Measurements from ENCODE around the gene PLCL2.

PLCL2 gene

DNA sequence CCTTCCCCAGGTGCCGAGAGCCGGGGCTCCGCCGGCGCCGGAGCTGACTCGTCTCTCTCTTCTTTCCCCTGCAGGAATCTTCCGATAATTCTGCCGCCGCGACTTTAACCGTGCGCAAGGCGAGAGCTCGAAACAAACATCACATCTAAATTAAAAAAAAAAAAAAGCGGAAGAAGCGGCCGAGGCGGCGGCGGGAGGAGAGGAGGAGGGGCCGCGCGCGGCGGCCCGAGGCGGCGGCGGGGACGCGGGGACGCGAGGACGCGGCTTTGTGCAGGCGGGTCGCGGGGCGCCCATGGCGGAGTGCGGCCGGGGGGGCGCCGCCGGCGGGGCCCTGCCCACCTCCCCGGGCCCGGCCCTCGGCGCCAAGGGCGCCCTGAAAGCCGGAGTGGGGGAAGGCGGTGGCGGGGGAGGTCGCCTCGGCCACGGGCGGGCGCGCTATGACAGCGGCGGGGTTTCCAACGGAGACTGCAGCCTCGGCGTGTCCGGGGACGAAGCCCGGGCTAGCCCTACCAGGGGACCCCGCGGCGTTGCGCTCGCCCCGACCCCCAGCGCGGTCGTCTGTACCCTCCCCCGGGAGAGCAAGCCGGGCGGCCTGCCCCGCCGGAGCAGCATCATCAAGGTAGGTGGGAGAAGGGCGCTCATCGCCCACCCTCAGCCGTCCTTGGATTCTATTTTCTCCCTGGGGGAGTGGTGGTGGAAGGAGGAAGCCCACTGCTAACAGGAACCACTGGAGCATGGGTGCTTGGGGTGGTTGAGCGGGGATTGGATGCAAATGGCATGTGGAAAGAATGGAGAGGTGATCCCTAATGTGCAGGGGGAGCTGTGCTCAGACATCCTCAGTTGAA, at the start of gene PLCL2:
PLCL2 (plus strand) TSS at position 208 of the 845 bp plus-strand sequence; CDS start at position 293, 85 bp downstream.
- peak in 1 of 2 donors; percentile 41 for DNase-seq

DNA sequence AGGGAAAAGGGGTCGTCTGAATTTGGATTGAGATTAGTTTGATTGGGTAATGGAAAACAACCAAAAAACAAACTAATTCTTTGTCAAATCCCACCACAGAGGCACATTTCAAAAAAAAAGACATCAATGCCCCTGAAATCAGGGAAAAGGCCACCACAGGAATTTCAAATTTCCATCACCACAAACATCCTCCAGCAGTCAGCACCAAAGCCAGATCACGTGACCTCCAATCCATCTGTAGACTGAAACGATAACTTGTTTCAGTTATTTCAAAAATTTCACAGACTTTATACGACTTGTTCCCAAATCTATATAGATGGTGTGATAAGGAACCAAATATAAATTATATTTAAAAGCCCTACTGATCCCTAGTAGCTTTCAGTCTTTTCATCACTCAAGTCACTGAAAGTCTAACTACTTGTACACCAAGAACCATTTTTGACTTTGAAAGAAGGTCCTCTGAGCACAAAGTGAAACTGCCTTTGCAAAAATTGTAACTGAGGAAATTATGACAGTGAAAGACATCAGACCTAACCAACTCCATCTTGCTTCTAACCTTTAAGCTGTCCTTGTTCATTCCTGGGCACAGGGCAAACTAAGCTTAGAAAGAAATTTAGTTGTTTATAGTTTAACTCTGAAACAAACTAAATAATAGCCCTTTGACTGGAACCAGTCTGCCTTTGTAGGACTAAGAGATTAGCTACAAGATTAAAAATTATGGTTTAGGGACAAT, 48.1 kb upstream of the PLCL2 start:
- no peak for DNase-seq

GRCh38 chr3:16837602-16838001, 47.2 kb upstream of the PLCL2 start:
- no peak for DNase-seq

GRCh38 chr3:16838561-16838960, 46.2 kb upstream of the PLCL2 start:
- DNase-seq = no peak

- no peak for DNase-seq
Observed at GRCh38 chr3:16839271-16840100, 45.3 kb upstream of the PLCL2 start.

- DNase-seq = no peak
Observed at GRCh38 chr3:16840101-16840424, 44.7 kb upstream of the PLCL2 start.

DNA sequence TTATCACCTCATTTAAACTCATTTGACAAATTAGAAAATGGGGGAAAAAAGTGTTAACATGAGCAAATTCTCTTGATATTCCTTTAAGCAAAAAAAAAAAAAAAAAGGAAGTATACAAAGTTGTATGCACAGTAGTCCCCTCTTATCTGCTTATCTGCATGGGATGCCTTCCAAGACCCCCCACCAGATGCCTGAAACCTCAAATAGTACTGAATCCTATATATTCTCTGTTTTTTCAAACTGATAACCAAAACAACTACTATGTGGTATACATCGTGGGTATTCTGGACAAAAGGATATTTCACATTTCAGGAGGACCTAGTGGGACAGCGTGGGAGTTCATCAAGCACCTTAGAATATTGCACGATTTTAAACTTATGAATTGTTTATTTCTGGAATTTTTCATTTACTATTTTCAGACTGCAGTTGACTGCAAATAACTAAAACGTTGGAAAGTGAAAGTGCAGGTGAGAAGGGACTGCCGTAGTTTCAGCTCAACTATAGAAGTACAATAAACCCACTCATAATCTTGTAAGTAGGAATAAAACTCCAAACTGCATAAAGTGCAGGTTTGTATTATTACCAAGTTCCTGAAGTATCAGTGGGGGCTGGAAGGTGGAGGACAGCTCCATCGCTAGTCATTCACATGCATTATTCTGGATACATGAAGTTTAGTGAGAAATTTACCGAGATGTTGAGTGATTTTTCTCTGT, 43.6 kb upstream of the PLCL2 start:
- DNase-seq = no peak

- DNase-seq = no peak
Observed at GRCh38 chr3:16841904-16842271, 42.9 kb upstream of the PLCL2 start.

GRCh38 chr3:16842272-16843270, 42.2 kb upstream of the PLCL2 start:
- no peak for DNase-seq

GRCh38 chr3:16844222-16844621, 40.5 kb upstream of the PLCL2 start:
- DNase-seq = no peak

- DNase-seq = no peak
Observed at GRCh38 chr3:16844791-16845190, 40.0 kb upstream of the PLCL2 start.

GRCh38 chr3:16846373-16847080, 38.2 kb upstream of the PLCL2 start:
- no peak for DNase-seq

- no peak for DNase-seq
Observed at GRCh38 chr3:16848007-16848406, 36.7 kb upstream of the PLCL2 start.

- DNase-seq = peak in 1 of 2 donors; percentile 34
Observed at GRCh38 chr3:16849229-16849628, 35.5 kb upstream of the PLCL2 start.

- DNase-seq = no peak
Observed at GRCh38 chr3:16849795-16850194, 35.0 kb upstream of the PLCL2 start.

DNA sequence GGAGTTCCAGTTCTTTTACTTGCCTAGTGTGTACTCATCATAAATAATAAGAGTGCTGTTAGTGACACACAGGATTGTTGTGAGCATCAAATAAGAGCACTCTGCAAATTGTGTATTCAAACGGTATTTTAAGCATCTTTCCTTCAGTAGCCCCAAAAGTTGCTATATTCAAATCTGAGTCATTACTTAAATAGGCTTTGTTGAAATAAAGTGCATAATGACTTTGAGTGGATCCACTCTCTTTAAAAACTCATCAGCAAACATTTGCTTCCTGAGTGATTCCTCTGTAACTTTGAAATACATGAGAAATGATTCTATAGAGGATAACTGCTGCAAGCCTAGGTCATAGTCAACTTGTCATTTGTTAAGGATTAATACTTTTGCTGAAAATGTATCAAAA, 29.3 kb upstream of the PLCL2 start:
- no peak for DNase-seq

GRCh38 chr3:16860234-16860633, 24.5 kb upstream of the PLCL2 start:
- no peak for DNase-seq

DNA sequence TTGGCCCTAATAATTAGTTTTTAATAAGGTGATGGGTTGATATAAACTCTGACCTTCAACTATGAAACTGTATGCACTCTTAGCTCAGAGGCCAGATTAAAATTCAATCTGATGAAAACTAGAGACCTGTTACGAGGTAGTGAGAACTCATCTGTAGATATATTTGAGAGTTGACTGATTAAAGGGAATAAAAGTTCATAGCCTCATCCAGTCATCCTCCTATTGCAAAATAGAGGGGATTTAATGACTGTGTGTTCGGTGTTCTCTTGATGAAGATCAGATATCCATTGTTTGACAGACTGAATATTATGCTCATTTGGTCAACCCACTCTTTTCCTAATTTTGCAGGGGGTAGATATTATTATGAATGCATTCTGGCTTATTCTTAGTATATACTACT, 23.3 kb upstream of the PLCL2 start:
- no peak for DNase-seq

- DNase-seq = no peak
Observed at GRCh38 chr3:16864610-16865313, 20.0 kb upstream of the PLCL2 start.

GRCh38 chr3:16865335-16865734, 19.4 kb upstream of the PLCL2 start:
- no peak for DNase-seq
